Prostate gland (tissue), 2 donors: ENCODE data around the gene WDR72. TPM values are rescaled to one million over a fixed set of nuclear protein-coding genes. Genes with fewer than 3 reads are reported as not detected.

Experiments used
- DNase-seq: peaks from one replicate; pipeline ENCODE4 v3.0.0-alpha.2; 2019; ENCODE audit warnings: low spot score
- H3K27ac ChIP-seq, 2 donors: fragments of 200-600 bp; sonication (generic); 2 replicates each; pipeline ENCODE4 v1.5.1; 2017 to 2019
- H3K27me3 ChIP-seq: fragments of 200-600 bp; sonication (generic); replicated peaks from 2 replicates; pipeline ENCODE4 v1.5.1; 2019; ENCODE audit not compliant: insufficient read depth
- H3K36me3 ChIP-seq, 2 donors: fragments of 200-600 bp; sonication (generic); 1 replicate in 1 of 2; 2 replicates in 1 of 2; pipeline versions ENCODE4 v1.5.1 to v1.8.1; 2017 to 2019
- H3K4me1 ChIP-seq: fragments of 200-600 bp; sonication (generic); replicated peaks from 2 replicates; pipeline ENCODE4 v1.5.1; 2019
- H3K4me3 ChIP-seq, 2 donors: fragments of 200-600 bp; sonication (generic); 2 replicates each; pipeline ENCODE4 v1.5.1; 2017 to 2019
- H3K9me3 ChIP-seq: fragments of 200-600 bp; sonication (generic); 2 replicates; pipeline ENCODE4 v1.5.1; 2017
- POLR2A ChIP-seq: fragments of 450-650 bp; IDR thresholded peaks from one replicate; pipeline ENCODE4 v1.6.1; 2016; ENCODE audit warnings: antibody characterized with exemption, mild to moderate bottlenecking
- POLR2AphosphoS5 ChIP-seq: sonication (generic); formaldehyde crosslinking; IDR thresholded peaks from one replicate; pipeline ENCODE4 v1.6.1; 2017; ENCODE audit warnings: antibody characterized with exemption
- WGBS: methylation state at CpG from one replicate; pipeline ENCODE4 v1.1.5; 2018; 5-methylcytosine and 5-hydroxymethylcytosine counted together
- intact Hi-C: fragments of 100-400 bp; cut with DNase I; formaldehyde crosslinking; loops from one replicate; pipeline ENCODE4 v1.14.2; 2022
- total RNA-seq, 2 donors: library from RNA; depleted of rRNA; stranded (reverse); fragments of >200 nt; gene quantifications; one replicate each; pipeline ENCODE4 v1.1.0, GENCODE V29; 2016
- TF ChIP-seq, protein P1 (sequence below), 4 experiments: fragments of 200-600 bp in 2 of 4; fragments of 450-650 bp in 2 of 4; sonication (generic) in 2 of 4; IDR thresholded peaks; 1 replicate in 3 of 4; 2 replicates in 1 of 4; pipeline ENCODE4 v1.5.1; 2016 to 2019; ENCODE audit warnings: antibody characterized with exemption in 4 of 4, mild to moderate bottlenecking in 2 of 4, moderate library complexity in 2 of 4

WDR72 gene
- total RNA-seq, 2 donors from 2014 or later, result 0.64 to 0.80 TPM

DNA sequence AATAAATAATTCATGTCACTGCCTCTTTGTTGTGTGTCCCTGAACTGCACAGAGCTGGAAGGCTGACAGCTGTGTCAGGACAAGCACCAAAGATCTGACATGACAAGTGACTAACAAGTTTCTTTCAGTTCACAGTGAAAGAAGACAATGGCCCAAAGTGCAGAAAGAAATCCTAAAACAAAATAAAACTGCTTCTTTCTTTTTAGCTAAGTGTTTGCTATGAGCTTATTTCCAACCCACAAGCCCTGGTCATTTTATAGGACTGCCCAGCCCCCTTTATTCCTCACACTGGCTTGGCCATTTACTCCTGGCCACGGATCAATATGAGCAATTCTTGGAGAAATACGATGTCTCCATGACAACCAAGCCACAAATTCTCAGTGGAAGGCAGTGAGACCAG lies 238.5 kb downstream of the WDR72 start:
- no peaks in the 10 kb centered on the region for H3K9me3 ChIP-seq
- DNase-seq, result no peak
- H3K27me3 ChIP-seq, result no peaks in the 10 kb centered on the region
- H3K27ac ChIP-seq, result no peak overlapping the region
- intact Hi-C loops, result no loop called here
- H3K36me3 ChIP-seq, result no peaks in the 10 kb centered on the region
- no peaks in the 10 kb centered on the region for H3K4me1 ChIP-seq
- no peak overlapping the region for H3K4me3 ChIP-seq
- WGBS, result 14% methylated on average over 2 of the region's 2 CpGs
- TF ChIP-seq, protein P1, sequence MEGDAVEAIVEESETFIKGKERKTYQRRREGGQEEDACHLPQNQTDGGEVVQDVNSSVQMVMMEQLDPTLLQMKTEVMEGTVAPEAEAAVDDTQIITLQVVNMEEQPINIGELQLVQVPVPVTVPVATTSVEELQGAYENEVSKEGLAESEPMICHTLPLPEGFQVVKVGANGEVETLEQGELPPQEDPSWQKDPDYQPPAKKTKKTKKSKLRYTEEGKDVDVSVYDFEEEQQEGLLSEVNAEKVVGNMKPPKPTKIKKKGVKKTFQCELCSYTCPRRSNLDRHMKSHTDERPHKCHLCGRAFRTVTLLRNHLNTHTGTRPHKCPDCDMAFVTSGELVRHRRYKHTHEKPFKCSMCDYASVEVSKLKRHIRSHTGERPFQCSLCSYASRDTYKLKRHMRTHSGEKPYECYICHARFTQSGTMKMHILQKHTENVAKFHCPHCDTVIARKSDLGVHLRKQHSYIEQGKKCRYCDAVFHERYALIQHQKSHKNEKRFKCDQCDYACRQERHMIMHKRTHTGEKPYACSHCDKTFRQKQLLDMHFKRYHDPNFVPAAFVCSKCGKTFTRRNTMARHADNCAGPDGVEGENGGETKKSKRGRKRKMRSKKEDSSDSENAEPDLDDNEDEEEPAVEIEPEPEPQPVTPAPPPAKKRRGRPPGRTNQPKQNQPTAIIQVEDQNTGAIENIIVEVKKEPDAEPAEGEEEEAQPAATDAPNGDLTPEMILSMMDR (IDR thresholded peaks at IDR 0.05), result no peak
- TF ChIP-seq POLR2AphosphoS5 (no peak), POLR2A (no peak)

DNA sequence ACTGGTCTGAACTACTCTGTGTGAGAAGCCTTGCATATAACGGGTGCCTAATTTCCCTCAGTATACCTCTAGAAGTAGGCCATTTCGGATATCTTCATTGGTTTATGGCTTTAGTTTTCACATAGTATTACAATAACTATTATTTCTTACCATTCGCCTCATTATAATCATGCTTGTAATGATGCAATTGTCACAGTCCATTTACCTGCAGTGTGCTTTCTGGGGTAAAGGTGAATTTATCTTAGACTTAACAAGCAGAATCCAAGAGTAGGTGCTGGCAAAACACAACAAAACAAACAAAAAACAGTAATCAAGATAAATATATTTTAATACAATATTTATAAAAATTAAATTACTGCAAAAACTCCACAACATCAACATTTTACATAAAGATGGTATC lies 246.0 kb downstream of the WDR72 start:
- WGBS, result 89% methylated on average over 3 of the region's 3 CpGs
- no peak for TF ChIP-seq POLR2AphosphoS5
- H3K4me3 ChIP-seq, result no peak overlapping the region
- no peak overlapping the region for H3K27ac ChIP-seq
- no peaks in the 10 kb centered on the region for H3K9me3 ChIP-seq
- intact Hi-C loops, result no loop called here
- H3K36me3 ChIP-seq, result no peaks in the 10 kb centered on the region
- no peaks in the 10 kb centered on the region for H3K27me3 ChIP-seq
- H3K4me1 ChIP-seq, result no peaks in the 10 kb centered on the region
- no peak for DNase-seq

DNA sequence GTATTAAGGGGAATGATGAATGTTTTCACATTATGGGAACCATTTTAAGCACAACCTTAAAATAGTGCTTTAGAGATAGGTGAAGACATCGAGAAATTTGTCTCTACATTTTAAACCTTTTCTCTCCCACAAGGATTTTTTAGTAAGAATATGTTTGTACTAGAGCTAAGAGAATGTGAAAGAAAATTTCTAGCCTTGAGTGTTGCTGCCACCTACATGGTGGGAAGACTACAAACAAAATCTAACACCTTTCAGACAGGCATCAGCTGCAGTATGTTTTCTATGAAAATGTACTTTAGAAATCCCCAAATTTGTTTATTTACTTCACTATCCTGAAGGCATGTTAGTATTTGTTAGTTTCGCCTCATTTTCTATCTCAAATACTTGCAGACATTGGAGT lies 247.4 kb downstream of the WDR72 start:
- 88% methylated on average over 2 of the region's 2 CpGs for WGBS
- intact Hi-C loops, result no loop called here
- TF ChIP-seq POLR2AphosphoS5 (no peak), POLR2A (no peak)
- TF ChIP-seq, protein P1 (IDR thresholded peaks at IDR 0.05), result no peak
- no peak overlapping the region for H3K4me3 ChIP-seq
- no peak for DNase-seq
- no peak overlapping the region for H3K27ac ChIP-seq
- no peaks in the 10 kb centered on the region for H3K36me3 ChIP-seq
- H3K9me3 ChIP-seq, result no peaks in the 10 kb centered on the region
- H3K4me1 ChIP-seq, result no peaks in the 10 kb centered on the region
- H3K27me3 ChIP-seq, result no peaks in the 10 kb centered on the region

DNA sequence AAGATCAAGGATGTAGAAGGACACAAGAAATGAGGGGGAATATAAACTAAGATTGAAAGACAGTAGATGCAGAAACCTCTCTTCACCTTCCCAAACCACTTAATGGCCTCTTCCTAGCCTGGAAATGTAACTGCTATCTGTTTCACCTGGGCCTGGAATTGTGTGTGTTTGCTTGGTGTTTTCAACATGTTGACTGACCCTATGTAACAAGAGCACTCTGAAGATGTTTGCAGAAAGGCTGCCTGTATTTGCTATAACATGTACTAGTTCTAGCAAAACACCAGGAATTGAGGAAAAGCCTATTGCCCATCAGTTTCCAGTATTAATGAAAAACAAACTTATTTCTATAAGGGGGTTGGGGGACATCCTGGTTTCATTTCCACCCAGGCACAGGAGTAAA lies 248.3 kb downstream of the WDR72 start:
- TF ChIP-seq, protein P1 (IDR thresholded peaks at IDR 0.05), result no peak
- no peak for TF ChIP-seq POLR2A
- H3K27me3 ChIP-seq, result no peaks in the 10 kb centered on the region
- intact Hi-C loops, result no loop called here
- no peaks in the 10 kb centered on the region for H3K36me3 ChIP-seq
- no peak for DNase-seq
- no peaks in the 10 kb centered on the region for H3K9me3 ChIP-seq
- H3K27ac ChIP-seq, result no peak overlapping the region
- H3K4me1 ChIP-seq, result no peaks in the 10 kb centered on the region
- no peak overlapping the region for H3K4me3 ChIP-seq

DNA sequence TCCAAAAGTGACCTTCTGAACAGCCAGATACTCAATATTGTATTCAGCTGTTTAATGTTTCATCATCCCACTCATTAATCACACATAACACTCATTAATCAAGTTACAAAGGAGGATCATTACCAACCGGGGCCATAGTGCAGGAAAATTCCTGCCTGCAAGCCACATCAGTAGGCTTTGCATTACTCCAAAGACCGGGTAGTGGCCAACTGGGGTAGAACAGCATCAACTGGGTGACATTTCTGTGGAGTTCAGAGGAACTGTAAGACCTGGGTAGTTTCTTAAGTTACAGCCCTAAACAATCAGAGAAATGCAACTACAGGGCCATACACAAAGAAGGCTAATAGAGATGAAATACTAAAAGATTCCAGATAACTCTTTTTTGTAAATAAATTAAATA lies 253.1 kb downstream of the WDR72 start:
- intact Hi-C loops, result no loop called here
- Histone ChIP-seq H3K36me3 (no peaks in the 10 kb centered on the region), H3K27ac (no peak overlapping the region), H3K4me1 (no peaks in the 10 kb centered on the region), H3K27me3 (no peaks in the 10 kb centered on the region), H3K9me3 (no peaks in the 10 kb centered on the region), H3K4me3 (no peak overlapping the region)
- DNase-seq, result no peak
- TF ChIP-seq, protein P1 (IDR thresholded peaks at IDR 0.05), result no peak
- no peak for TF ChIP-seq POLR2AphosphoS5
- WGBS, result 77% methylated on average over 2 of the region's 2 CpGs
